B cell (primary cell): ENCODE data around the gene B3GALT2. TPM values are rescaled to one million over a fixed set of nuclear protein-coding genes. Genes with fewer than 3 reads are reported as not detected.
"Not testable (repeated sequence)": the region's sequence is repeated elsewhere in the genome, so short reads cannot be mapped to it uniquely, and the experiment has no call there.

ENCODE experiments used
- ATAC-seq: fragments of 200-7000 bp; cut with Tn5 transposase; one replicate; pipeline ENCODE4 v1.10.0; 2021; ENCODE audit warnings: low read depth, mild to moderate bottlenecking, moderate number of reproducible peaks, moderate library complexity
- CTCF ChIA-PET: fragments of 350-600 bp; sonication (Branson Sonifier 250); formaldehyde crosslinking; loops from one replicate; lab custom pipeline; 2021; ENCODE audit warnings: antibody characterized with exemption, inconsistent platforms; lab: Charles Lee
- POLR2A ChIA-PET: fragments of 350-600 bp; sonication (Branson Sonifier 250); formaldehyde crosslinking; loops from one replicate; lab custom pipeline; 2021; ENCODE audit warnings: antibody characterized with exemption; lab: Charles Lee
- DNase-seq: peaks from one replicate; pipeline ENCODE4 v3.0.0; 2013
- H2AFZ ChIP-seq: 2 replicates; pipeline ENCODE4 v1.6.1; 2012; ENCODE audit warnings: mild to moderate bottlenecking, low read depth, low read length; ENCODE audit not compliant: insufficient read depth, poor library complexity, severe bottlenecking
- H3K27ac ChIP-seq, 2 donors: 1 replicate in 1 of 2; 2 replicates in 1 of 2; pipeline ENCODE4 v1.5.1; 2012 to 2013; ENCODE audit warnings: low read length in 2 of 2, mild to moderate bottlenecking in 2 of 2, moderate library complexity in 1 of 2
- H3K27me3 ChIP-seq, 4 experiments: fragments of 200-600 bp in 1 of 4; sonication (generic) in 1 of 4; replicated peaks in 1 of 4; 1 replicate in 2 of 4; 2 replicates in 2 of 4; pipeline versions ENCODE4 v1.6.1 to v1.7.0; 2013 to 2016; ENCODE audit warnings: low read length in 3 of 4, mild to moderate bottlenecking in 2 of 4, mixed read lengths in 1 of 4, moderate library complexity in 1 of 4; ENCODE audit not compliant: insufficient read depth in 4 of 4, control insufficient read depth in 3 of 4; ENCODE audit errors: control extremely low read depth in 1 of 4
- H3K36me3 ChIP-seq, 2 experiments: replicated peaks in 1 of 2; 1 replicate in 1 of 2; 2 replicates in 1 of 2; pipeline versions ENCODE4 v1.6.1 to v1.7.1; 2013; ENCODE audit warnings: low read length in 1 of 2; ENCODE audit not compliant: insufficient read depth in 2 of 2, control insufficient read depth in 1 of 2; ENCODE audit errors: control extremely low read depth in 1 of 2, extremely low read depth in 1 of 2
- H3K4me1 ChIP-seq, 2 donors: fragments of 200-600 bp in 1 of 2; sonication (generic) in 1 of 2; 1 replicate in 1 of 2; 2 replicates in 1 of 2; pipeline versions ENCODE4 v1.5.1 to v1.6.1; 2013 to 2017; ENCODE audit warnings: low read length in 2 of 2; ENCODE audit not compliant: control insufficient read depth in 2 of 2, insufficient read depth in 2 of 2
- H3K4me2 ChIP-seq: replicated peaks from 2 replicates; pipeline ENCODE3; 2012; ENCODE audit warnings: mild to moderate bottlenecking, low read depth, low read length; ENCODE audit not compliant: poor library complexity, severe bottlenecking
- H3K4me3 ChIP-seq, 5 experiments: fragments of 200-600 bp in 1 of 5; sonication (generic) in 1 of 5; 1 replicate in 3 of 5; 2 replicates in 2 of 5; pipeline versions ENCODE4 v1.5.1 to v1.7.0; 2011 to 2016; ENCODE audit warnings: low read length in 4 of 5, mild to moderate bottlenecking in 4 of 5, low read depth in 2 of 5, control low read depth in 1 of 5, moderate library complexity in 1 of 5; ENCODE audit not compliant: insufficient read depth in 1 of 5; ENCODE audit errors: control extremely low read depth in 1 of 5, extremely low read depth in 1 of 5
- H3K79me2 ChIP-seq: fragments of 200-600 bp; sonication (generic); one replicate; pipeline ENCODE4 v1.6.0; 2016; ENCODE audit warnings: low read length; ENCODE audit not compliant: control insufficient read depth, insufficient read depth
- H3K9ac ChIP-seq: fragments of 200-600 bp; sonication (generic); 2 replicates; pipeline ENCODE4 v1.6.1; 2017; ENCODE audit warnings: mild to moderate bottlenecking, low read length, moderate library complexity
- H3K9me3 ChIP-seq, 3 donors: one replicate each; pipeline versions ENCODE4 v1.6.1 to v1.7.1; 2013; ENCODE audit warnings: low read length in 2 of 3; ENCODE audit not compliant: control insufficient read depth in 2 of 3, insufficient read depth in 1 of 3; ENCODE audit errors: control extremely low read depth in 1 of 3
- H4K20me1 ChIP-seq: 2 replicates; pipeline ENCODE4 v1.6.0; 2012; ENCODE audit warnings: mild to moderate bottlenecking, low read length; ENCODE audit not compliant: insufficient read depth, control insufficient read depth, poor library complexity, severe bottlenecking
- H3K27ac Mint-ChIP-seq: one replicate; pipeline ENCODE4 v1.8.0; 2021; ENCODE audit warnings: mixed read lengths
- H3K27me3 Mint-ChIP-seq: one replicate; pipeline ENCODE4 v1.8.0; 2021; ENCODE audit warnings: mixed read lengths
- H3K4me1 Mint-ChIP-seq: one replicate; pipeline ENCODE4 v1.8.0; 2021; ENCODE audit warnings: mixed read lengths
- H3K4me3 Mint-ChIP-seq: one replicate; pipeline ENCODE4 v1.8.0; 2021; ENCODE audit warnings: mixed read lengths
- H3K9me3 Mint-ChIP-seq: one replicate; pipeline ENCODE4 v1.8.0; 2022; ENCODE audit warnings: mixed read lengths; ENCODE audit not compliant: insufficient read depth
- EZH2 ChIP-seq: IDR thresholded peaks from 2 replicates; pipeline ENCODE4 v1.6.1; 2012; ENCODE audit warnings: borderline replicate concordance, low read depth, mild to moderate bottlenecking, moderate library complexity, low read length; ENCODE audit not compliant: insufficient read depth, poor library complexity, severe bottlenecking
- WGBS: methylation state at CpG from one replicate; pipeline ENCODE4 v1.1.5; 2013; ENCODE audit warnings: missing lambda C conversion rate; ENCODE audit not compliant: insufficient coverage; 5-methylcytosine and 5-hydroxymethylcytosine counted together
- intact Hi-C: fragments of 100-400 bp; cut with micrococcal nuclease; formaldehyde crosslinking; loops from one replicate; pipeline ENCODE4 v1.10.0; 2022
- polyA plus RNA-seq: library from polyadenylated mRNA; depleted of rRNA; stranded (reverse); fragments of >200 nt; gene quantifications from 2 replicates; pipeline ENCODE4 v1.2.3, GENCODE V29; 2012
- total RNA-seq, 2 donors: library from RNA; stranded (reverse); fragments of 120-200 nt in 1 of 2; gene quantifications; 1 replicate in 1 of 2; 2 replicates in 1 of 2; pipeline versions ENCODE4 v1.2.3 to v1.2.4, GENCODE V29; 2013 to 2022
- TF ChIP-seq, protein P1 (sequence below): fragments of 200-600 bp; IDR thresholded peaks from one replicate; pipeline ENCODE4 v1.8.0; 2022; ENCODE audit warnings: antibody characterized with exemption, mild to moderate bottlenecking

Gene B3GALT2
- total and polyA plus RNA-seq, 2 donors (not counting 1 experiment from before 2014, with no cell fraction given), result 0.07 TPM; not detected in 1

DNA sequence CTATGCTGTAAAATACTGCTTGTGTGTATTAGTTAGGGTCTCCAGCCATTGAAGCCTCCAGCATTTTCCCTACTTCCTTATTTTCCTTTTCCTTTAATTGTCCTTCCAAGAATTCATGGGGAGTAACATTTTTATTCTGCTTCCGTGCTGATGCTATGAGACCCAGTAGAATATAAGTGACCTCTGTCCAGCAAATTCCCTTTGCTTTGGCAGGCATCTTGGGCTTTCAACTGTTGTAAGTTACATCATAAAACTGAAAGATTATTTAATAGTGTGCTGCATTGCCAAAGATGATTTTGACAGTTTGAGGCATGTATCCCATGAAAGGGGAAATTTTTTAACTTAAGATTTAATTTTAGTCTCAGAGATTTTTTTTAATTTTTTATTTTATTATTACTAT is 48.1 kb upstream of the B3GALT2 start:
- Histone ChIP-seq H3K9me3 (no peaks in the 10 kb centered on the region), H3K4me2 (no peak overlapping the region), H2AFZ (no peak overlapping the region), H3K36me3 (peaks cover 7 to 13% of the 10 kb centered on the region in 2 experiments), H3K27ac (no peak overlapping the region), H3K79me2 (no peaks in the 10 kb centered on the region), H3K4me3 (no peak overlapping the region), H3K27me3 (no peaks in the 10 kb centered on the region), H3K4me1 (no peaks in the 10 kb centered on the region), H3K9ac (no peak overlapping the region), H4K20me1 (no peaks in the 10 kb centered on the region)
- ATAC-seq (no peak), DNase-seq (no peak)
- Mint-ChIP-seq H3K27me3 (no peaks in the 10 kb centered on the region), H3K4me3 (no peak overlapping the region), H3K4me1 (no peaks in the 10 kb centered on the region), H3K27ac (no peak overlapping the region), H3K9me3 (no peaks in the 10 kb centered on the region)
- no CpG with 5 or more reads among the region's 1 CpG for WGBS
- POLR2A ChIA-PET, result no interaction called here
- intact Hi-C loops, result no loop called here
- CTCF ChIA-PET, result no interaction called here
- TF ChIP-seq, protein P1, sequence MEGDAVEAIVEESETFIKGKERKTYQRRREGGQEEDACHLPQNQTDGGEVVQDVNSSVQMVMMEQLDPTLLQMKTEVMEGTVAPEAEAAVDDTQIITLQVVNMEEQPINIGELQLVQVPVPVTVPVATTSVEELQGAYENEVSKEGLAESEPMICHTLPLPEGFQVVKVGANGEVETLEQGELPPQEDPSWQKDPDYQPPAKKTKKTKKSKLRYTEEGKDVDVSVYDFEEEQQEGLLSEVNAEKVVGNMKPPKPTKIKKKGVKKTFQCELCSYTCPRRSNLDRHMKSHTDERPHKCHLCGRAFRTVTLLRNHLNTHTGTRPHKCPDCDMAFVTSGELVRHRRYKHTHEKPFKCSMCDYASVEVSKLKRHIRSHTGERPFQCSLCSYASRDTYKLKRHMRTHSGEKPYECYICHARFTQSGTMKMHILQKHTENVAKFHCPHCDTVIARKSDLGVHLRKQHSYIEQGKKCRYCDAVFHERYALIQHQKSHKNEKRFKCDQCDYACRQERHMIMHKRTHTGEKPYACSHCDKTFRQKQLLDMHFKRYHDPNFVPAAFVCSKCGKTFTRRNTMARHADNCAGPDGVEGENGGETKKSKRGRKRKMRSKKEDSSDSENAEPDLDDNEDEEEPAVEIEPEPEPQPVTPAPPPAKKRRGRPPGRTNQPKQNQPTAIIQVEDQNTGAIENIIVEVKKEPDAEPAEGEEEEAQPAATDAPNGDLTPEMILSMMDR, result no peak
- no peak for TF ChIP-seq EZH2

DNA sequence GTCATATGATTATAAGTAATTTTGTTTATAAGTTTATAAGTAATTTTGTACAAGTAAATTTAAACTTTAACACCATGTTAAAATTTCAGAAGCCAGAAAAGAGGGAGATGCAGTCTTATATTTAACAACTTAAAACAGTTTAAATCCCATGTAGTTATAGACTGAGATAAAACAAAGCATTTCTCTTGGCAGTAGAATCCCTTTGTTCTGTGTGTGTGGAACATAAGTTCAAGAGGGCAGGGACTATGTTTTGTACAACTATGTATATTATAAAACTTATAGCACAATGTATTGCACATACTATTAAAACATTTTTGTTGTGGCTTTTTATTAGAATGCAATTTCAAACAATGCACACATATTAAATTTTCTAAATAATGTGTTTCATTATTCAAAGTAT is 44.7 kb upstream of the B3GALT2 start:
- H3K27me3 ChIP-seq, H2AFZ ChIP-seq, H3K9ac ChIP-seq, POLR2A ChIA-PET, H3K4me1 ChIP-seq, H3K4me3 ChIP-seq, H3K9me3 ChIP-seq, H3K27me3 Mint-ChIP-seq, H4K20me1 ChIP-seq, intact Hi-C loops, CTCF ChIA-PET, H3K79me2 ChIP-seq, ATAC-seq, H3K4me1 Mint-ChIP-seq, H3K9me3 Mint-ChIP-seq, H3K27ac Mint-ChIP-seq, H3K4me3 Mint-ChIP-seq, H3K36me3 ChIP-seq, DNase-seq, H3K27ac ChIP-seq, H3K4me2 ChIP-seq: not testable (repeated sequence)
